GM12878 (cell line): ENCODE measurements around the gene LRIT1. TPM values are rescaled to one million over a fixed set of nuclear protein-coding genes. Genes with fewer than 3 reads are reported as not detected.

Experiments used
- ATAC-seq: fragments of 200-7000 bp; cut with Tn5 transposase; 3 replicates; pipeline ENCODE4 v1.9.1; 2020; ENCODE audit warnings: mild to moderate bottlenecking, moderate library complexity
- BruUV-seq: library from RNA; stranded (reverse); fragments of 400-500 nt; replicated peaks from 2 replicates; lab custom pipeline; 2021; lab: Mats Ljungman, UMichigan
- CTCF ChIA-PET: fragments of 300-600 bp; sonication (Branson Sonifier 250); formaldehyde crosslinking; extraction: SDS; loops from one replicate; lab custom pipeline; 2021; ENCODE audit warnings: inconsistent platforms; lab: Yijun Ruan, JAX
- POLR2A ChIA-PET: fragments of 350-600 bp; formaldehyde crosslinking; extraction: SDS; loops from one replicate; lab custom pipeline; 2021; ENCODE audit warnings: inconsistent platforms; lab: Charles Lee
- RAD21 ChIA-PET: fragments of 300-600 bp; sonication (Branson Sonifier 250); formaldehyde crosslinking; loops from one replicate; lab custom pipeline; 2023; ENCODE audit warnings: antibody characterized with exemption; ENCODE audit not compliant: unreplicated experiment; lab: Charles Lee
- SMC1A ChIA-PET: fragments of 300-600 bp; sonication (Branson Sonifier 250); formaldehyde crosslinking; loops from one replicate; lab custom pipeline; 2023; ENCODE audit not compliant: unreplicated experiment, uncharacterized antibody; lab: Charles Lee
- DNase-seq: peaks from one replicate; pipeline ENCODE4 v3.0.0-alpha.2; 2011; ENCODE audit warnings: low read depth, low spot score
- FAIRE-seq: peaks from 3 replicates; lab custom pipeline; 2011; peaks lifted over from hg19 to GRCh38; lab: Jason Lieb, UNC
- H2AFZ ChIP-seq: 2 replicates; pipeline ENCODE4 v1.6.0; 2011; ENCODE audit warnings: low read depth, low read length, control low read depth; ENCODE audit not compliant: control insufficient read depth
- H3K27ac ChIP-seq: 2 replicates; pipeline ENCODE4 v1.5.1; 2011; ENCODE audit warnings: control low read depth; ENCODE audit not compliant: control insufficient read depth, insufficient read depth
- H3K27me3 ChIP-seq, 2 experiments: replicated peaks in 1 of 2; 2 replicates each; pipeline versions ENCODE4 v1.6.0 to v1.6.1; 2011; ENCODE audit warnings: low read length in 1 of 2; ENCODE audit not compliant: control insufficient read depth in 2 of 2, insufficient read depth in 2 of 2
- H3K36me3 ChIP-seq, 2 experiments: 2 replicates each; pipeline ENCODE4 v1.5.1; 2011; ENCODE audit warnings: low read length in 1 of 2; ENCODE audit not compliant: control insufficient read depth in 2 of 2, insufficient read depth in 2 of 2
- H3K4me1 ChIP-seq: 2 replicates; pipeline ENCODE4 v1.6.1; 2011; ENCODE audit warnings: mild to moderate bottlenecking, low read length, moderate library complexity, mixed read lengths; ENCODE audit not compliant: control insufficient read depth, insufficient read depth
- H3K4me2 ChIP-seq: 2 replicates; pipeline ENCODE4 v1.6.0; 2011; ENCODE audit warnings: control low read depth; ENCODE audit not compliant: control insufficient read depth, insufficient read depth
- H3K4me3 ChIP-seq: fragments of 200-600 bp; sonication (generic); 2 replicates; pipeline ENCODE4 v1.5.1; 2016
- H3K79me2 ChIP-seq: 2 replicates; pipeline ENCODE4 v1.6.0; 2011; ENCODE audit warnings: low read length; ENCODE audit not compliant: control insufficient read depth, insufficient read depth
- H3K9ac ChIP-seq: 2 replicates; pipeline ENCODE4 v1.8.0; 2011; ENCODE audit warnings: low read length, control low read depth, mixed read lengths; ENCODE audit not compliant: control insufficient read depth, insufficient read depth
- H3K9me3 ChIP-seq: replicated peaks from 3 replicates; pipeline ENCODE4 v1.5.1; 2011; ENCODE audit warnings: mild to moderate bottlenecking, low read length; ENCODE audit not compliant: control insufficient read depth, insufficient read depth
- H4K20me1 ChIP-seq: 2 replicates; pipeline ENCODE4 v1.6.0; 2011; ENCODE audit not compliant: control insufficient read depth, insufficient read depth
- IKZF1 ChIP-seq: fragments of 450-650 bp; conservative IDR thresholded peaks from 2 replicates; pipeline ENCODE4 v1.6.1; 2017; ENCODE audit warnings: antibody characterized with exemption, mild to moderate bottlenecking
- MYC ChIP-seq: IDR thresholded peaks from 2 replicates; pipeline ENCODE4 v1.6.1; 2011; ENCODE audit warnings: mild to moderate bottlenecking, low read length, moderate library complexity, inconsistent platforms; ENCODE audit not compliant: insufficient read depth, insufficient replicate concordance, insufficient read length, severe bottlenecking
- NFYA ChIP-seq: IDR thresholded peaks from 2 replicates; pipeline ENCODE4 v1.6.1; 2011; ENCODE audit warnings: low read depth, mild to moderate bottlenecking, low read length, improper control_type of control experiment, borderline replicate concordance
- NR2F1 ChIP-seq: fragments of 450-650 bp; conservative IDR thresholded peaks from 2 replicates; pipeline ENCODE4 v1.6.1; 2017; ENCODE audit warnings: mild to moderate bottlenecking
- RAD51 ChIP-seq: fragments of 450-650 bp; IDR thresholded peaks from 2 replicates; pipeline ENCODE4 v1.6.1; 2016; ENCODE audit warnings: moderate library complexity, mild to moderate bottlenecking, inconsistent platforms
- SIX5 ChIP-seq: IDR thresholded peaks from 2 replicates; pipeline ENCODE4 v1.6.1; 2011; ENCODE audit warnings: mild to moderate bottlenecking, low read depth, low read length, moderate library complexity; ENCODE audit not compliant: severe bottlenecking
- SMARCA5 ChIP-seq: fragments of 450-650 bp; IDR thresholded peaks from 2 replicates; pipeline ENCODE4 v1.6.1; 2017; ENCODE audit warnings: mild to moderate bottlenecking
- STAT3 ChIP-seq: IDR thresholded peaks from 2 replicates; pipeline ENCODE4 v1.6.1; 2011; ENCODE audit warnings: low read depth, low read length, improper control_type of control experiment
- TAF1 ChIP-seq: IDR thresholded peaks from 2 replicates; pipeline ENCODE4 v1.6.1; 2011; ENCODE audit warnings: mild to moderate bottlenecking, low read depth, low read length, borderline replicate concordance
- TBL1XR1 ChIP-seq: IDR thresholded peaks from 2 replicates; pipeline ENCODE4 v1.6.1; 2012; ENCODE audit warnings: low read depth, low read length, improper control_type of control experiment
- ZZZ3 ChIP-seq: IDR thresholded peaks from 2 replicates; pipeline ENCODE4 v1.6.1; 2011; ENCODE audit warnings: low read depth; ENCODE audit not compliant: control insufficient read depth, insufficient read length
- WGBS: methylation state at CpG from one replicate; pipeline ENCODE4 v1.1.6; 2016; ENCODE audit warnings: low lambda C conversion rate; ENCODE audit not compliant: insufficient replicate concordance, insufficient coverage; ENCODE audit errors: missing lambda C conversion rate; 5-methylcytosine and 5-hydroxymethylcytosine counted together
- in situ Hi-C: fragments of 300-500 bp; cut with MboI; formaldehyde crosslinking; loops from 9 replicates; pipeline ENCODE4 v1.14.3; 2018; ENCODE audit warnings: mixed read lengths
- intact Hi-C: fragments of 100-400 bp; cut with micrococcal nuclease; formaldehyde crosslinking; loops from one replicate; pipeline ENCODE4 v1.14.2; 2022; ENCODE audit not compliant: unreplicated experiment
- polyA plus RNA-seq, 11 experiments: library from polyadenylated mRNA; depleted of rRNA in 4 of 11; unstranded in 6 of 11; stranded (reverse) in 5 of 11; fragments of >200 nt; fragmentation: Nextera tagmentation in 4 of 11; fragmentation: Illumina TruSeq in 1 of 11; extraction: Ambion mirVana in 4 of 11; extraction: Trizol in 1 of 11; gene quantifications; 1 replicate in 1 of 11; 2 replicates in 10 of 11; pipeline versions ENCODE4 v1.2.1 to v1.2.3, GENCODE V29; 2011 to 2016; ENCODE audit warnings: inconsistent platforms in 2 of 11, missing spikeins in 2 of 11, low read depth in 1 of 11
- total RNA-seq, 4 experiments: library from RNA; depleted of rRNA in 3 of 4; stranded (reverse); fragments of >200 nt in 3 of 4; fragmentation: Illumina TruSeq in 1 of 4; extraction: Trizol in 1 of 4; gene quantifications; 2 replicates each; pipeline versions ENCODE4 v1.2.1 to v1.2.3, GENCODE V29; 2013 to 2021
- TF ChIP-seq, protein P1 (sequence below): IDR thresholded peaks from 2 replicates; pipeline ENCODE4 v1.6.1; 2011; ENCODE audit warnings: borderline replicate concordance, low read depth, mild to moderate bottlenecking, moderate library complexity, mixed read lengths, low read length; ENCODE audit not compliant: insufficient read depth; ENCODE audit errors: extremely low read length
- TF ChIP-seq, protein P2 (sequence below): fragments of 450-650 bp; IDR thresholded peaks from 2 replicates; pipeline ENCODE4 v1.6.1; 2016; ENCODE audit warnings: mild to moderate bottlenecking
- TF ChIP-seq, protein P3 (sequence below): IDR thresholded peaks from 2 replicates; pipeline ENCODE4 v1.6.1; 2012; ENCODE audit warnings: low read depth, low read length, improper control_type of control experiment
- TF ChIP-seq, protein P4 (sequence below): fragments of 450-650 bp; IDR thresholded peaks from 2 replicates; pipeline ENCODE4 v1.6.1; 2017; ENCODE audit warnings: antibody characterized with exemption, mild to moderate bottlenecking, moderate library complexity

Gene LRIT1
- total and polyA plus RNA-seq, 10 of the 15 experiments (the other 5 are each of a cell fraction or from before 2014, with no cell fraction given), result not detected

DNA sequence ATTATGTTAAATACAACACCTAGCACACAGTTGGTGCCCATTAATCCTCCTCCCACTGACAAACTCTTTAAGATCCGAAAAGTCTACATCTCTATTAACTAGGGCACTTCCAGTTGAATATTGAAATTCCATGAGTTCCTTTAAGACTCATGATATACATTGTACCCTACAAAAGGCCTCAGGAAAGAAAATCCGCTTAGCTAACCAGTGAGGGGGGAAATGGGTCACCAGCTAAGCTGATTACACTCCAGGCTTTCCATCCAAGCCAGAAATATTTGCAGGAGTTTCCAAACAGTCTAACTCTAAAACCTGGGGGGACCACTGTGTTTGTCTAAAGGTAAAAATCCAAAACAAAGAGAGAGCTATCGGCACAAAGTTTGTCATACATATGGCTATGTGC lies 14.7 kb downstream of the LRIT1 start (continued):
- TF ChIP-seq NFYA (no peak), STAT3 (no peak), SMARCA5 (no peak), MYC (no peak), IKZF1 (no peak)
- TF ChIP-seq, protein P1, sequence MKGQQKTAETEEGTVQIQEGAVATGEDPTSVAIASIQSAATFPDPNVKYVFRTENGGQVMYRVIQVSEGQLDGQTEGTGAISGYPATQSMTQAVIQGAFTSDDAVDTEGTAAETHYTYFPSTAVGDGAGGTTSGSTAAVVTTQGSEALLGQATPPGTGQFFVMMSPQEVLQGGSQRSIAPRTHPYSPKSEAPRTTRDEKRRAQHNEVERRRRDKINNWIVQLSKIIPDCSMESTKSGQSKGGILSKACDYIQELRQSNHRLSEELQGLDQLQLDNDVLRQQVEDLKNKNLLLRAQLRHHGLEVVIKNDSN, result no peak
- TF ChIP-seq, protein P2, sequence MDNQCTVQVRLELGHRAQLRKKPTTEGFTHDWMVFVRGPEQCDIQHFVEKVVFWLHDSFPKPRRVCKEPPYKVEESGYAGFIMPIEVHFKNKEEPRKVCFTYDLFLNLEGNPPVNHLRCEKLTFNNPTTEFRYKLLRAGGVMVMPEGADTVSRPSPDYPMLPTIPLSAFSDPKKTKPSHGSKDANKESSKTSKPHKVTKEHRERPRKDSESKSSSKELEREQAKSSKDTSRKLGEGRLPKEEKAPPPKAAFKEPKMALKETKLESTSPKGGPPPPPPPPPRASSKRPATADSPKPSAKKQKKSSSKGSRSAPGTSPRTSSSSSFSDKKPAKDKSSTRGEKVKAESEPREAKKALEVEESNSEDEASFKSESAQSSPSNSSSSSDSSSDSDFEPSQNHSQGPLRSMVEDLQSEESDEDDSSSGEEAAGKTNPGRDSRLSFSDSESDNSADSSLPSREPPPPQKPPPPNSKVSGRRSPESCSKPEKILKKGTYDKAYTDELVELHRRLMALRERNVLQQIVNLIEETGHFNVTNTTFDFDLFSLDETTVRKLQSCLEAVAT, result no peak

- H3K4me1 ChIP-seq, result no peaks in the 10 kb centered on the region
- no peaks in the 10 kb centered on the region for H4K20me1 ChIP-seq
- H3K36me3 ChIP-seq, result no peaks in the 10 kb centered on the region
- ChIA-PET SMC1A (no interaction called here), CTCF (interaction anchor here (1.4 kb wide), 1 partner anchor 11 kb away, joined by 3 read pairs; no protein-coding TSS in a partner anchor), RAD21 (no interaction called here), POLR2A (no interaction called here)
- H3K9me3 ChIP-seq, result no peaks in the 10 kb centered on the region
- H2AFZ ChIP-seq, result no peak within 1 kb of the TSS
- no peak within 1 kb of the TSS for H3K4me2 ChIP-seq
- in situ Hi-C loops (no loop called here), intact Hi-C loops (no loop called here)
- no peak within 1 kb of the TSS for H3K4me3 ChIP-seq
- BruUV-seq, result no TSS peak
- FAIRE-seq (no peak), DNase-seq (no peak), ATAC-seq (no peak)
- 43% methylated on average over 6 of the region's 6 CpGs for WGBS
- H3K27me3 ChIP-seq, result no peaks in the 10 kb centered on the region; a peak in 1 of 4 replicates
- H3K9ac ChIP-seq, result no peak within 1 kb of the TSS
- H3K79me2 ChIP-seq, result no peaks in the 10 kb centered on the region
- H3K27ac ChIP-seq, result no peak within 1 kb of the TSS
- TF ChIP-seq NR2F1 (no peak), SIX5 (no peak), TBL1XR1 (no peak), RAD51 (no peak), ZZZ3 (no peak), TAF1 (no peak)
- TF ChIP-seq, protein P3, sequence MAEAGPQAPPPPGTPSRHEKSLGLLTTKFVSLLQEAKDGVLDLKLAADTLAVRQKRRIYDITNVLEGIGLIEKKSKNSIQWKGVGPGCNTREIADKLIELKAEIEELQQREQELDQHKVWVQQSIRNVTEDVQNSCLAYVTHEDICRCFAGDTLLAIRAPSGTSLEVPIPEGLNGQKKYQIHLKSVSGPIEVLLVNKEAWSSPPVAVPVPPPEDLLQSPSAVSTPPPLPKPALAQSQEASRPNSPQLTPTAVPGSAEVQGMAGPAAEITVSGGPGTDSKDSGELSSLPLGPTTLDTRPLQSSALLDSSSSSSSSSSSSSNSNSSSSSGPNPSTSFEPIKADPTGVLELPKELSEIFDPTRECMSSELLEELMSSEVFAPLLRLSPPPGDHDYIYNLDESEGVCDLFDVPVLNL, result no peak
- TF ChIP-seq, protein P4, sequence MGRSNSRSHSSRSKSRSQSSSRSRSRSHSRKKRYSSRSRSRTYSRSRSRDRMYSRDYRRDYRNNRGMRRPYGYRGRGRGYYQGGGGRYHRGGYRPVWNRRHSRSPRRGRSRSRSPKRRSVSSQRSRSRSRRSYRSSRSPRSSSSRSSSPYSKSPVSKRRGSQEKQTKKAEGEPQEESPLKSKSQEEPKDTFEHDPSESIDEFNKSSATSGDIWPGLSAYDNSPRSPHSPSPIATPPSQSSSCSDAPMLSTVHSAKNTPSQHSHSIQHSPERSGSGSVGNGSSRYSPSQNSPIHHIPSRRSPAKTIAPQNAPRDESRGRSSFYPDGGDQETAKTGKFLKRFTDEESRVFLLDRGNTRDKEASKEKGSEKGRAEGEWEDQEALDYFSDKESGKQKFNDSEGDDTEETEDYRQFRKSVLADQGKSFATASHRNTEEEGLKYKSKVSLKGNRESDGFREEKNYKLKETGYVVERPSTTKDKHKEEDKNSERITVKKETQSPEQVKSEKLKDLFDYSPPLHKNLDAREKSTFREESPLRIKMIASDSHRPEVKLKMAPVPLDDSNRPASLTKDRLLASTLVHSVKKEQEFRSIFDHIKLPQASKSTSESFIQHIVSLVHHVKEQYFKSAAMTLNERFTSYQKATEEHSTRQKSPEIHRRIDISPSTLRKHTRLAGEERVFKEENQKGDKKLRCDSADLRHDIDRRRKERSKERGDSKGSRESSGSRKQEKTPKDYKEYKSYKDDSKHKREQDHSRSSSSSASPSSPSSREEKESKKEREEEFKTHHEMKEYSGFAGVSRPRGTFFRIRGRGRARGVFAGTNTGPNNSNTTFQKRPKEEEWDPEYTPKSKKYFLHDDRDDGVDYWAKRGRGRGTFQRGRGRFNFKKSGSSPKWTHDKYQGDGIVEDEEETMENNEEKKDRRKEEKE, result no peak
These were observed 15.7 kb downstream of the LRIT1 start, which contains the start of gene LRIT2 for GRCh38 chr10:84225427-84226173. Gene LRIT2, minus strand, starts transcription at chr10:84225544. Its CDS starts 24 bp downstream, at chr10:84225520.
